HCEC 1CT (cell line): ENCODE data around the gene EFNA1.

Source experiments
- DNase-seq: peaks from one replicate; pipeline ENCODE4 v3.0.0-alpha.2; 2017

EFNA1 gene

GRCh38 chr1:155127105-155127966, at the start of gene EFNA1:
Gene EFNA1, plus strand, starts transcription at chr1:155127876. Its CDS starts 102 bp downstream, at chr1:155127978.
- DNase-seq = no peak

GRCh38 chr1:155078469-155079209, 49.0 kb upstream of the EFNA1 start, which contains the start of gene EFNA3:
Gene EFNA3, plus strand, starts transcription at chr1:155078837. Its CDS starts 105 bp downstream, at chr1:155078942.
- no peak for DNase-seq

GRCh38 chr1:155079210-155079486, 48.5 kb upstream of the EFNA1 start:
- no peak for DNase-seq

GRCh38 chr1:155079487-155080311, 48.0 kb upstream of the EFNA1 start:
- no peak for DNase-seq

GRCh38 chr1:155080312-155081228, 47.1 kb upstream of the EFNA1 start:
- DNase-seq = no peak

GRCh38 chr1:155081472-155082300, 46.0 kb upstream of the EFNA1 start:
- DNase-seq = no peak

- no peak for DNase-seq
Measured at GRCh38 chr1:155082301-155083051, 45.2 kb upstream of the EFNA1 start.

- no peak for DNase-seq
Measured at GRCh38 chr1:155083052-155083541, 44.6 kb upstream of the EFNA1 start.

- peak; percentile 37 for DNase-seq
Measured at GRCh38 chr1:155083865-155084721, 43.6 kb upstream of the EFNA1 start.

- DNase-seq = peak; percentile 93
Measured at GRCh38 chr1:155084722-155085503, 42.8 kb upstream of the EFNA1 start.

GRCh38 chr1:155085504-155086127, 42.1 kb upstream of the EFNA1 start:
- peak; percentile 41 for DNase-seq

- DNase-seq = peak; percentile 50
Measured at GRCh38 chr1:155086128-155086741, 41.4 kb upstream of the EFNA1 start.

- no peak for DNase-seq
Measured at GRCh38 chr1:155086856-155087535, 40.7 kb upstream of the EFNA1 start.

- DNase-seq = peak; percentile 35
Measured at GRCh38 chr1:155091071-155092051, 36.3 kb upstream of the EFNA1 start.

- DNase-seq = no peak
Measured at GRCh38 chr1:155092131-155092530, 35.5 kb upstream of the EFNA1 start.

- DNase-seq = no peak
Measured at GRCh38 chr1:155092641-155093040, 35.0 kb upstream of the EFNA1 start.
